Suprapubic skin (tissue), 4 donors: ENCODE data around the gene ATXN1.

Experiments
- CTCF ChIP-seq, 2 donors: fragments of 200-600 bp in 1 of 2; fragments of 450-650 bp in 1 of 2; sonication (generic) in 1 of 2; IDR thresholded peaks; one replicate each; pipeline ENCODE4 v1.5.1; 2016 to 2019; ENCODE audit warnings: antibody characterized with exemption in 2 of 2, mild to moderate bottlenecking in 1 of 2, moderate library complexity in 1 of 2
- EP300 ChIP-seq: sonication (generic); formaldehyde crosslinking; IDR thresholded peaks from one replicate; pipeline ENCODE4 v1.6.1; 2017; ENCODE audit warnings: antibody characterized with exemption
- POLR2AphosphoS5 ChIP-seq, 3 donors: sonication (generic); formaldehyde crosslinking; IDR thresholded peaks; one replicate each; pipeline ENCODE4 v1.6.1; 2017; ENCODE audit warnings: antibody characterized with exemption in 3 of 3

- TF ChIP-seq CTCF (IDR thresholded peaks at IDR 0.05) (no peak), POLR2AphosphoS5 (IDR thresholded peaks at IDR 0.05) (no peak), EP300 (no peak)
These were observed 5.8 kb upstream of the ATXN1 start for GRCh38 chr6:16766836-16767745.
